Trophoblast cell (in vitro differentiated cells and primary cell): ENCODE data around the gene ARID3A.

Experiments
- DNase-seq, 2 donors: peaks; one replicate each; pipeline ENCODE4 v3.0.0-alpha.2; 2016
- H2AFZ ChIP-seq: 2 replicates; pipeline ENCODE4 v1.6.1; 2013; ENCODE audit warnings: low read length, moderate library complexity, mild to moderate bottlenecking; ENCODE audit not compliant: insufficient read depth, poor library complexity
- H2AK5ac ChIP-seq: 2 replicates; pipeline ENCODE4 v1.6.1; 2013; ENCODE audit warnings: mild to moderate bottlenecking, low read length
- H2BK120ac ChIP-seq: 2 replicates; pipeline ENCODE4 v1.6.1; 2013; ENCODE audit warnings: low read length, mild to moderate bottlenecking, moderate library complexity; ENCODE audit not compliant: insufficient read depth, poor library complexity
- H2BK12ac ChIP-seq: 2 replicates; pipeline ENCODE4 v1.6.1; 2013; ENCODE audit warnings: mild to moderate bottlenecking, low read length, moderate library complexity
- H2BK5ac ChIP-seq: 2 replicates; pipeline ENCODE4 v1.6.1; 2013; ENCODE audit warnings: low read length, low read depth, moderate library complexity, mild to moderate bottlenecking; ENCODE audit not compliant: poor library complexity
- H3K14ac ChIP-seq: 2 replicates; pipeline ENCODE4 v1.6.1; 2013; ENCODE audit warnings: mild to moderate bottlenecking, low read length
- H3K18ac ChIP-seq: 2 replicates; pipeline ENCODE4 v1.6.1; 2013; ENCODE audit warnings: mild to moderate bottlenecking, low read length
- H3K23ac ChIP-seq: 2 replicates; pipeline ENCODE4 v1.6.1; 2013; ENCODE audit warnings: low read length
- H3K27ac ChIP-seq: 2 replicates; pipeline ENCODE4 v1.5.1; 2013; ENCODE audit warnings: low read depth, mild to moderate bottlenecking, inconsistent platforms, low read length, moderate library complexity
- H3K27me3 ChIP-seq: 2 replicates; pipeline ENCODE4 v1.6.1; 2013; ENCODE audit warnings: inconsistent platforms, mild to moderate bottlenecking, low read length, moderate library complexity; ENCODE audit not compliant: insufficient read depth
- H3K36me3 ChIP-seq, 2 experiments: 1 replicate in 1 of 2; 2 replicates in 1 of 2; pipeline ENCODE4 v1.6.1; 2013; ENCODE audit warnings: low read length in 2 of 2, mild to moderate bottlenecking in 2 of 2, moderate library complexity in 1 of 2; ENCODE audit not compliant: insufficient read depth in 2 of 2, control insufficient read depth in 1 of 2
- H3K4ac ChIP-seq: 2 replicates; pipeline ENCODE4 v1.6.1; 2013; ENCODE audit warnings: low read depth, mild to moderate bottlenecking, low read length, moderate library complexity
- H3K4me1 ChIP-seq, 2 experiments: 1 replicate in 1 of 2; 2 replicates in 1 of 2; pipeline ENCODE4 v1.6.1; 2013; ENCODE audit warnings: low read length in 2 of 2, mild to moderate bottlenecking in 2 of 2, moderate library complexity in 1 of 2; ENCODE audit not compliant: insufficient read depth in 2 of 2, control insufficient read depth in 1 of 2
- H3K4me2 ChIP-seq: 2 replicates; pipeline ENCODE4 v1.6.1; 2013; ENCODE audit warnings: inconsistent platforms, mild to moderate bottlenecking, low read length, moderate library complexity
- H3K4me3 ChIP-seq: 2 replicates; pipeline ENCODE4 v1.5.1; 2013; ENCODE audit warnings: mild to moderate bottlenecking, low read depth, low read length, inconsistent platforms
- H3K79me1 ChIP-seq: one replicate; pipeline ENCODE4 v1.6.1; 2013; ENCODE audit warnings: low read length
- H3K79me2 ChIP-seq: 2 replicates; pipeline ENCODE4 v1.6.1; 2013; ENCODE audit warnings: low read length, mild to moderate bottlenecking; ENCODE audit not compliant: control insufficient read depth, insufficient read depth, poor library complexity
- H3K9ac ChIP-seq: 2 replicates; pipeline ENCODE4 v1.6.1; 2013; ENCODE audit warnings: mild to moderate bottlenecking, low read length
- H3K9me3 ChIP-seq: 2 replicates; pipeline ENCODE4 v1.6.1; 2013; ENCODE audit warnings: low read depth, mild to moderate bottlenecking, control low read depth, inconsistent platforms, low read length; ENCODE audit not compliant: insufficient read depth
- H4K12ac ChIP-seq: 2 replicates; pipeline ENCODE4 v1.6.1; 2013; ENCODE audit warnings: low read depth, mild to moderate bottlenecking, low read length, moderate library complexity
- H4K8ac ChIP-seq: 2 replicates; pipeline ENCODE4 v1.6.1; 2013; ENCODE audit warnings: low read depth, mild to moderate bottlenecking, low read length, moderate library complexity
- H4K91ac ChIP-seq: one replicate; pipeline ENCODE4 v1.6.1; 2013; ENCODE audit warnings: low read depth, mild to moderate bottlenecking, low read length, moderate library complexity
- WGBS: extraction: QIAGEN DNeasy Blood & Tissue Kit; methylation state at CpG from one replicate; pipeline ENCODE4 v1.1.7; 2013; ENCODE audit warnings: missing lambda C conversion rate; ENCODE audit not compliant: insufficient read length, insufficient coverage; ENCODE audit errors: extremely low coverage; 5-methylcytosine and 5-hydroxymethylcytosine counted together

Gene ARID3A

GRCh38 chr19:953445-954271 lies 27.8 kb downstream of the ARID3A start:
- peak overlapping the region; percentile 97 for H2BK120ac ChIP-seq
- H2AK5ac ChIP-seq = peak overlapping the region; percentile 98
- H3K79me1 ChIP-seq = peaks cover 66% of the 10 kb centered on the region
- peak overlapping the region; percentile 91 for H3K18ac ChIP-seq
- no CpG with 5 or more reads among the region's 33 CpGs for WGBS
- H3K4me2 ChIP-seq = peak overlapping the region; percentile 74
- peak overlapping the region; percentile 99 for H3K27ac ChIP-seq
- no peak for DNase-seq
- H3K4ac ChIP-seq = peak overlapping the region; percentile 98
- H3K27me3 ChIP-seq = no peaks in the 10 kb centered on the region
- H4K12ac ChIP-seq = peak overlapping the region; percentile 37
- H3K4me3 ChIP-seq = no peak overlapping the region
- peak overlapping the region; percentile 64 for H2AFZ ChIP-seq
- H4K8ac ChIP-seq = peak overlapping the region; percentile 88
- no peak overlapping the region for H3K23ac ChIP-seq
- peaks cover 56% of the 10 kb centered on the region for H3K79me2 ChIP-seq
- peaks cover 15 to 24% of the 10 kb centered on the region in 2 experiments for H3K36me3 ChIP-seq
- H4K91ac ChIP-seq = peak overlapping the region; percentile 92
- H3K4me1 ChIP-seq = peaks cover 59 to 66% of the 10 kb centered on the region in 2 experiments
- no peaks in the 10 kb centered on the region for H3K9me3 ChIP-seq
- H2BK12ac ChIP-seq = peak overlapping the region; percentile 90
- H2BK5ac ChIP-seq = peak overlapping the region; percentile 95
- H3K14ac ChIP-seq = peak overlapping the region; percentile 87
- no peak overlapping the region for H3K9ac ChIP-seq

- DNase-seq = peak in 1 of 2 donors; percentile 53
- peaks cover 66% of the 10 kb centered on the region for H3K79me1 ChIP-seq
- no peaks in the 10 kb centered on the region for H3K9me3 ChIP-seq
- peak overlapping the region; percentile 92 for H4K91ac ChIP-seq
- H3K79me2 ChIP-seq = peaks cover 51% of the 10 kb centered on the region
- H3K9ac ChIP-seq = no peak overlapping the region
- H2AK5ac ChIP-seq = peak overlapping the region; percentile 98
- peak overlapping the region; percentile 98 for H3K4ac ChIP-seq
- H3K23ac ChIP-seq = no peak overlapping the region
- H2BK12ac ChIP-seq = peak overlapping the region; percentile 90
- H3K27me3 ChIP-seq = no peaks in the 10 kb centered on the region
- H2AFZ ChIP-seq = peak overlapping the region; percentile 51
- peak overlapping the region; percentile 99 for H3K27ac ChIP-seq
- peaks cover 17 to 26% of the 10 kb centered on the region in 2 experiments for H3K36me3 ChIP-seq
- peak overlapping the region; percentile 97 for H2BK120ac ChIP-seq
- H4K8ac ChIP-seq = peak overlapping the region; percentile 88
- peak overlapping the region; percentile 95 for H2BK5ac ChIP-seq
- peaks cover 59 to 67% of the 10 kb centered on the region in 2 experiments for H3K4me1 ChIP-seq
- peak overlapping the region; percentile 87 for H3K14ac ChIP-seq
- H3K4me2 ChIP-seq = no peak overlapping the region
- H4K12ac ChIP-seq = peak overlapping the region; percentile 37
- WGBS = no CpG with 5 or more reads among the region's 14 CpGs
- no peak overlapping the region for H3K4me3 ChIP-seq
- peak overlapping the region; percentile 91 for H3K18ac ChIP-seq
Observed at GRCh38 chr19:954272-954671, 28.4 kb downstream of the ARID3A start.

- H3K27ac ChIP-seq = peak overlapping the region; percentile 99
- no peaks in the 10 kb centered on the region for H3K27me3 ChIP-seq
- H3K9ac ChIP-seq = no peak overlapping the region
- H2BK120ac ChIP-seq = peak overlapping the region; percentile 97
- WGBS = no CpG with 5 or more reads among the region's 43 CpGs
- H3K79me2 ChIP-seq = peaks cover 54% of the 10 kb centered on the region
- H3K4me2 ChIP-seq = no peak overlapping the region
- H4K91ac ChIP-seq = peak overlapping the region; percentile 92
- no peaks in the 10 kb centered on the region for H3K9me3 ChIP-seq
- H2BK5ac ChIP-seq = peak overlapping the region; percentile 95
- peak overlapping the region; percentile 19 for H4K12ac ChIP-seq
- peaks cover 62 to 72% of the 10 kb centered on the region in 2 experiments for H3K4me1 ChIP-seq
- peak overlapping the region; percentile 87 for H3K14ac ChIP-seq
- H4K8ac ChIP-seq = peak overlapping the region; percentile 88
- peak overlapping the region; percentile 98 for H2AK5ac ChIP-seq
- peak overlapping the region; percentile 8 for H2AFZ ChIP-seq
- peak overlapping the region; percentile 98 for H3K4ac ChIP-seq
- no peak overlapping the region for H3K23ac ChIP-seq
- DNase-seq = peak; percentile 82 to 85
- no peak overlapping the region for H3K4me3 ChIP-seq
- H3K36me3 ChIP-seq = peaks cover 22 to 27% of the 10 kb centered on the region in 2 experiments
- H3K79me1 ChIP-seq = peaks cover 65% of the 10 kb centered on the region
- peak overlapping the region; percentile 91 for H3K18ac ChIP-seq
- peak overlapping the region; percentile 90 for H2BK12ac ChIP-seq
Observed at GRCh38 chr19:954672-955494, 29.0 kb downstream of the ARID3A start.
